ENCODE results near the gene CADM2.

- TF ChIP-seq CTCF (IDR thresholded peaks at IDR 0.05; ENCODE audit: insufficient read depth, low read depth, low read length) (no peak), EZH2 (IDR thresholded peaks at IDR 0.05; ENCODE audit: insufficient read depth, low read length) (no peak)
Measured at GRCh38 chr3:85780806-85781205, 822.0 kb downstream of the CADM2 start.
